A549 treated with AZD9567 at 1 μM for 4 hours (cell line): ENCODE results near the gene ARMC6. TPM values are rescaled to one million over a fixed set of nuclear protein-coding genes. Genes with fewer than 3 reads are reported as not detected.

Experiments used
- total RNA-seq: library from RNA; stranded (reverse); fragments of 200-300 nt; extraction: Qiagen RNA extraction; gene quantifications from 5 replicates; pipeline ENCODE4 v1.2.3, GENCODE V29; 2022; ENCODE audit not compliant: insufficient read depth

The ARMC6 gene
- 25.9 to 39.3 TPM (median 27.3 TPM) in 5 replicates for total RNA-seq

DNA sequence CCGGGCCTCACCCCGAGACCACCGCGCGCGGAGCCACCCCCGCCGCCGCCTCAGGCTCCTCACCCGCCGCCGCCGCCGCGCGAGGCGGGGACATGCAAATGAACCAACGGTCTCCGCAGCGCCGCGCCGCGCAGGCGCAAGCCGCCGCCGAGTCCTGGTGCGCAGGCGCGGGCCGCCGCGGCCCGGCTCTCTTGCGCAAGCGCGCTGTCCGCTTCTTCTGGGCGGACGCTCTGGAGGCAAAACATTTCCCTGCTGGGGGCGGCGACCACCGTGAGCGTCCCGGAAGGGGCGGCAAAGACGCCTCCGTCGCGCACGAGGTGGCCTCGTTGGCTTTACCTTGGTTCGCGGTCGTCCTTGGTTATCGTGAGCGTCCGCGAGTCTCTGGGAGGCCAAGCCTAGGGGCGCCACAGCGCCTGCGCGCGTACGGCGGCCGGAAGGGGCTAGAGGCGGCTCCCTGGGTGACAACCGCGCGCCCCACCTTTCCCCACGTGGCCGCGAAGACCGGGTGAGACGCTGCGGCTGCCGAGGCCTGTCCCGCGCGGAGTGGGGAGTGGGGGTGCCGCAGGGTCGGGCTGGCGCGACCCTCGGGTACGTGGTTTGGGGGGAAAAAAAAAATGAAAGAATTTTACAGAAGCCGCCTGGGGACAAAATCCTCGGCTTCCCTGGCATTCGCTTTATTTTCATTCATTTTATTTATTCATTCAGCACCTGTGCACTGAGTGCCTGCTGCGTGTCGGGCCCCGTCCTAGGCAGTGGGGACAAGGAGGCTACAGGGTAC lies at the start of gene ARMC6, which contains the start of gene SUGP2:
Gene ARMC6 (plus strand): TSS at position 178 of the 778 bp plus-strand sequence. CDS start 607 bp downstream, outside the sequence.
Gene SUGP2 (minus strand): TSS at position 92 of the 778 bp plus-strand sequence. CDS start 2,446 bp downstream, outside the sequence.

DNA sequence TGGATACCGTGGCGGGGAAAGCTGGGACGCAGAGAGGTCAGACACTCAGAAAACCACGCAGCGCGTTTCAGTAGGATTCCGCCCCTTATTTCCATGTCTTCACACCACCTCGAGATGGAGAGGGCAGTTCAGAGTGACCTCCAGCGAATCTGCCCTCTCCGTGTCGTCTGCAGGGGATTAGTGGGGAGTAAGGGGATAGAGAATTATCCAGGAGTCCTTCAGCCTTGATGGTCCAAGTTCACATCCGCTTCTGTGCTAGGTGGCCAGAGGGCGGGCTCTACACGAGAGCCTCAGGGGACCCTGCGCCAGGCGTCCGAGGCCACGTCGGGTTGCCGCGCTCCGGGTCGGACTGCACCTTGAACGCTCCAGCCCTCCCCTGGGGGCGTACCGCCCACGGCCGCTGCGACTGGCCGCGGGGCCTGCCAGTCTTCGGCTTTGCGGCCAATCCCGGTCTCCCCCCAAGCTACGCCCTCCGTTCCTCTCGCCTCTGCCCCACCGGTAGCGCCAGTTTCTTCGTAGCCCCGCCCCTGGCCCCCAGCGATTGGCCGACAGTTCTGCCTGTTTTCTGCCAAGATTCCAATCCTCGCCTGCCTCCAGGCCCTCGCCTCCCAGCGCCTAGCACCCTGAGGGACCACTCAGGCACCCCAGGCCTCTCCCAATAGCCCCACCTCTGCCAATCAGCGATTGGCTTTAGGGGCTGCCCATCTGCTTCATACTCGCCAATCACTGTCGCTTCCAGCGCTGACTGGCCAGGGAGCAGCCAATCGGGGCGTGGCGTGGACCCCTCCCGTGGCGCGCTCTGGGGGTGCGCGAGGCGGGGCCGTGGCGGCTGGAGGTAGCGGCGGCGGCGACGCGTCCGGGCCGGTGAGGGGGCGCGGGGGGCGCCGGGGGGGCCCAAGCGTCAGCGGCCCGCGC lies 30.0 kb downstream of the ARMC6 start, which contains the start of gene SLC25A42:
Gene SLC25A42 (plus strand): TSS at position 812 of the 915 bp plus-strand sequence. CDS start 32,131 bp downstream, outside the sequence.

Other genes with a start within 250 kb of the ARMC6 start
- gene COMP, start 242.3 kb upstream of the ARMC6 start, total RNA-seq: 0.11 to 0.15 TPM (median 0.13 TPM) in 4 of 5 replicates, not detected in the other
- gene UPF1, start 201.6 kb upstream of the ARMC6 start, total RNA-seq: 34.4 to 44.3 TPM (median 42.9 TPM) in 5 replicates
- gene CERS1, start 137.4 kb upstream of the ARMC6 start, total RNA-seq: 4.2 to 5.7 TPM (median 5.2 TPM) in 5 replicates
- 126 to 170 TPM (median 165 TPM) in 5 replicates for gene COPE, start 114.2 kb upstream of the ARMC6 start, total RNA-seq
- gene DDX49, start 113.9 kb upstream of the ARMC6 start, total RNA-seq: 32.3 to 51.2 TPM (median 45.0 TPM) in 5 replicates
- 27.1 to 31.2 TPM (median 27.8 TPM) in 5 replicates for gene HOMER3, start 92.4 kb upstream of the ARMC6 start, total RNA-seq
- gene SUGP2, start 86 bp upstream of the ARMC6 start, total RNA-seq: 21.0 to 33.2 TPM (median 32.3 TPM) in 5 replicates
- 0.85 to 1.3 TPM (median 1.1 TPM) in 4 of 5 replicates, not detected in the other for gene SLC25A42, start 30.4 kb downstream of the ARMC6 start, total RNA-seq
- 23.6 to 26.8 TPM (median 24.6 TPM) in 5 replicates for gene TMEM161A, start 104.9 kb downstream of the ARMC6 start, total RNA-seq
- 0.64 to 1.1 TPM (median 0.80 TPM) in 4 of 5 replicates, not detected in the other for gene MEF2B, start 136.7 kb downstream of the ARMC6 start, total RNA-seq
- 6.4 to 12.5 TPM (median 11.8 TPM) in 5 replicates for gene BORCS8, start 158.5 kb downstream of the ARMC6 start, total RNA-seq
- 42.7 to 55.0 TPM (median 45.6 TPM) in 5 replicates for gene RFXANK, start 158.7 kb downstream of the ARMC6 start, total RNA-seq
- gene NR2C2AP, start 169.8 kb downstream of the ARMC6 start, total RNA-seq: 31.1 to 45.3 TPM (median 32.4 TPM) in 5 replicates
- 0.06 to 0.21 TPM (median 0.12 TPM) in 4 of 5 replicates, not detected in the other for gene NCAN, start 178.4 kb downstream of the ARMC6 start, total RNA-seq
- gene TM6SF2, start 239.7 kb downstream of the ARMC6 start, total RNA-seq: 0.33 to 0.83 TPM (median 0.70 TPM) in 4 of 5 replicates, not detected in the other